ENCODE results near the gene CD1B. TPM values are rescaled to one million over a fixed set of nuclear protein-coding genes. Genes with fewer than 3 reads are reported as not detected.

The CD1B gene
- total and polyA plus RNA-seq, 2 donors (not counting 3 experiments of a cell fraction or from before 2014, with no cell fraction given), result not detected

DNA sequence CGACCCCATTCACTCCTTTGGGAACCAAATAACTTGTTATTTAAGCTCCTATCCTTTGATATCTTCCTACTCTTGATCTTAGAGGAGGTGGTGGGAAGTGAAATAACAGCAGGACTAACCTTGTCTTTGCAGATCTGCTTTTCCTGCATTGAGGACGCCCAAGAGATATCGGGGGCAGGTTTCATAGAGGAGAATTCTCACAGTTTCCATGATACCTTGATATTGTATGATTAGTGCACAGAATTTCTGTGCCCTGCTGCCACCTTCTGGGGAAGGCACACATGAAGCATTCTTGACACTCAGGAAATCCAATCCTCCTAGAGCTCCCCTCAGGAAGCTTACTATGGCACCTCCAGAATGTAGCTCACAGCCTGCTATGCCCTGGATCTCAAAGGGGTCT lies 1.6 kb downstream of the CD1B start:
- FAIRE-seq (no peak), DNase-seq (ENCODE audit: low read depth, low spot score) (no peak)
- no peaks in the 10 kb centered on the region for H3K36me3 ChIP-seq (ENCODE audit: control insufficient read depth in 2 of 2, extremely low read depth in 1 of 2, insufficient read depth in 2 of 2, low read length in 2 of 2)
- no peaks in the 10 kb centered on the region for H3K79me2 ChIP-seq (ENCODE audit: control insufficient read depth, insufficient read depth, low read length)
- H3K27me3 ChIP-seq (ENCODE audit: control insufficient read depth in 2 of 2, insufficient read depth in 2 of 2, low read length in 2 of 2), result no peaks in the 10 kb centered on the region
- dilution Hi-C loops (cut with MboI; ENCODE audit: extremely low pct_ligation_motif_present, low sequenced_read_pairs) (no loop called here), intact Hi-C loops (cut with micrococcal nuclease) (no loop called here)
- CTCF ChIA-PET, result interaction anchor here (1.3 kb wide), 1 partner anchor 126 kb away, joined by 8 read pairs; no protein-coding TSS in a partner anchor
- no peak overlapping the region for H3K27ac ChIP-seq (ENCODE audit: insufficient read depth, low read depth, low read length)
- BruUV-seq (replicated peaks), result no TSS peak
- H2AFZ ChIP-seq (ENCODE audit: low read depth, low read length), result no peak overlapping the region
- H3K4me3 ChIP-seq (replicated peaks in 1 of 3; ENCODE audit: insufficient read depth in 1 of 3, low read depth in 1 of 3, low read length in 3 of 3), result no peak overlapping the region
- no peak for TF ChIP-seq CTCF (IDR thresholded peaks at IDR 0.05; ENCODE audit: extremely low read depth in 1 of 2, insufficient read depth in 1 of 2, low read depth in 1 of 2, low read length in 2 of 2)
- no peak for TF ChIP-seq MAX (IDR thresholded peaks at IDR 0.05; ENCODE audit: insufficient read depth, insufficient read length)
- TF ChIP-seq MYC (IDR thresholded peaks at IDR 0.05; ENCODE audit: low read depth, low read length), result no peak
- TF ChIP-seq POLR2AphosphoS5 (IDR thresholded peaks at IDR 0.05; ENCODE audit: insufficient read depth, low read depth, low read length), result no peak
- no peak for TF ChIP-seq JUN (IDR thresholded peaks at IDR 0.05; ENCODE audit: borderline replicate concordance, insufficient read depth, insufficient read length, low read depth)
- no peaks in the 10 kb centered on the region for H3K9me1 ChIP-seq (replicated peaks; ENCODE audit: control insufficient read depth, extremely low read depth, insufficient read depth, low read length)
- H3K4me1 ChIP-seq (ENCODE audit: control insufficient read depth, extremely low read depth, insufficient read depth, low read length), result no peaks in the 10 kb centered on the region
- H3K9me3 ChIP-seq (replicated peaks; ENCODE audit: control insufficient read depth, insufficient read depth, low read length), result no peaks in the 10 kb centered on the region
- H3K4me2 ChIP-seq (ENCODE audit: insufficient read depth, low read length), result no peak overlapping the region
- POLR2A ChIA-PET, result no interaction called here
- no peak overlapping the region for H3K9ac ChIP-seq (replicated peaks; ENCODE audit: extremely low read depth, insufficient read depth, low read length)
- H4K20me1 ChIP-seq (replicated peaks; ENCODE audit: control insufficient read depth, extremely low read depth, insufficient read depth, low read length), result no peaks in the 10 kb centered on the region

- POLR2A ChIA-PET, result no interaction called here
These were observed 2.0 kb downstream of the CD1B start for GRCh38 chr1:158329300-158329699.

More at GRCh38 chr1:158329300-158329699, 2.0 kb downstream of the CD1B start:
- H3K9ac ChIP-seq (replicated peaks; ENCODE audit: extremely low read depth, insufficient read depth, low read length), result no peak overlapping the region
- H3K27ac ChIP-seq (ENCODE audit: insufficient read depth, low read depth, low read length), result no peak overlapping the region
- H3K36me3 ChIP-seq (ENCODE audit: control insufficient read depth in 2 of 2, extremely low read depth in 1 of 2, insufficient read depth in 2 of 2, low read length in 2 of 2), result no peaks in the 10 kb centered on the region
- H4K20me1 ChIP-seq (replicated peaks; ENCODE audit: control insufficient read depth, extremely low read depth, insufficient read depth, low read length), result no peaks in the 10 kb centered on the region
- no TSS peak for BruUV-seq (replicated peaks)
- no peak overlapping the region for H3K4me3 ChIP-seq (replicated peaks in 1 of 3; ENCODE audit: insufficient read depth in 1 of 3, low read depth in 1 of 3, low read length in 3 of 3)
- H3K4me1 ChIP-seq (ENCODE audit: control insufficient read depth, extremely low read depth, insufficient read depth, low read length), result no peaks in the 10 kb centered on the region
- H3K27me3 ChIP-seq (ENCODE audit: control insufficient read depth in 2 of 2, insufficient read depth in 2 of 2, low read length in 2 of 2), result no peaks in the 10 kb centered on the region
- H3K9me3 ChIP-seq (replicated peaks; ENCODE audit: control insufficient read depth, insufficient read depth, low read length), result no peaks in the 10 kb centered on the region
- no peak overlapping the region for H3K4me2 ChIP-seq (ENCODE audit: insufficient read depth, low read length)
- no peak for TF ChIP-seq FOS (IDR thresholded peaks at IDR 0.05; ENCODE audit: borderline replicate concordance, insufficient read depth, low read length)
- TF ChIP-seq JUN (IDR thresholded peaks at IDR 0.05; ENCODE audit: borderline replicate concordance, insufficient read depth, insufficient read length, low read depth), result no peak
- no peak for TF ChIP-seq MYC (IDR thresholded peaks at IDR 0.05; ENCODE audit: low read depth, low read length)
- no peak for TF ChIP-seq POLR2A (IDR thresholded peaks at IDR 0.05; ENCODE audit: low read depth, low read length)
- TF ChIP-seq POLR2AphosphoS5 (IDR thresholded peaks at IDR 0.05; ENCODE audit: insufficient read depth, low read depth, low read length), result no peak
- TF ChIP-seq CTCF (IDR thresholded peaks at IDR 0.05; ENCODE audit: extremely low read depth in 1 of 2, insufficient read depth in 1 of 2, low read depth in 1 of 2, low read length in 2 of 2), result no peak
- no peak for TF ChIP-seq GATA2 (IDR thresholded peaks at IDR 0.05; ENCODE audit: insufficient read depth, insufficient read length, low read depth, low read length)
- TF ChIP-seq EZH2 (IDR thresholded peaks at IDR 0.05; ENCODE audit: borderline replicate concordance, low read depth, low read length, severe bottlenecking), result no peak
- TF ChIP-seq MAX (IDR thresholded peaks at IDR 0.05; ENCODE audit: insufficient read depth, insufficient read length), result no peak
- H3K79me2 ChIP-seq (ENCODE audit: control insufficient read depth, insufficient read depth, low read length), result no peaks in the 10 kb centered on the region
- no peak for FAIRE-seq
- no peak for DNase-seq (ENCODE audit: low read depth, low spot score)
- dilution Hi-C loops (cut with MboI; ENCODE audit: extremely low pct_ligation_motif_present, low sequenced_read_pairs), result no loop called here
- H2AFZ ChIP-seq (ENCODE audit: low read depth, low read length), result no peak overlapping the region
- intact Hi-C loops (cut with micrococcal nuclease), result no loop called here
- no peaks in the 10 kb centered on the region for H3K9me1 ChIP-seq (replicated peaks; ENCODE audit: control insufficient read depth, extremely low read depth, insufficient read depth, low read length)
- CTCF ChIA-PET, result interaction anchor here (1.3 kb wide), 1 partner anchor 125 kb away, joined by 8 read pairs; no protein-coding TSS in a partner anchor

Data from endothelial cell of umbilical vein (primary cell).